IPS DF 4.7 (cell line): ENCODE data around the gene CALN1.

Experiments used
- DNase-seq: peaks from one replicate; pipeline ENCODE4 v3.0.0-alpha.2; 2013; ENCODE audit warnings: low spot score; ENCODE audit errors: extremely low read depth

CALN1 gene

DNA sequence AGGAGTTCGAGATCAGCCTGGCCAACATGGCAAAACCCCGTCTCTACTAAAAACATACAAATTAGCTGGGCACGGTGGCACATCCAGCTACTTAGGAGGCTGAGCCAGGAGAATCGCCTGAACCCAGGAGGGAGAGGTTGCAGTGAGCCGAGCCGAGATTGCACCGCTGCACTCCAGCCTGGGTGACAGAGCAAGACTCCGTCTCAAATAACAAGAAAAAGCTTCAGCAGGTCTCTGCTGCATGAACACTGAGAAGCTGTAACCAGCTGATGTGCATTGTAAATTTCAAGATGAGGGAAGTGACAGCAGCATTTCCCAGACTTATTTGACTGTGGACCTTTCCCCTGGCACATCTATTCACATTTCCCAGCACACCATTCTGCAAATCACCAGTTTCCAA is 222.0 kb downstream of the CALN1 start:
- DNase-seq, result no peak

DNA sequence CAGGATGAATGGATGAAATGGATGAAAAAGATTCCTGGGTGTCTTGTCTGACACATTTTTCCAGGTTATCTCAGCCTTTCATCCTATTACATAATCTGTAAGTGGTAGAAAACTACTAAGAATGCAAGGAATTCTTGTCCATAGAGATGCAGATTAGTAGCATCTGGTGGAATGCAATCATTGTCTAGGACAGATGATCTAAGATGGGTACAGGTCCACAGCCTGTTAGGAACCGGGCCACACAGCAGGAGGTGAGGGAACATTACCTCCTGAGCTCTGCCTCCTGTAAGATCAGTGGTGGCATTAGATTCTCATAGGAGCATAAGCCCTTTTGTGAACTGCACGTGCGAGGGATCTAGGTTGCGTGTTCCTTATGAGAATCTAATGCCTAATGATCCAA is 225.0 kb downstream of the CALN1 start:
- DNase-seq, result no peak

DNA sequence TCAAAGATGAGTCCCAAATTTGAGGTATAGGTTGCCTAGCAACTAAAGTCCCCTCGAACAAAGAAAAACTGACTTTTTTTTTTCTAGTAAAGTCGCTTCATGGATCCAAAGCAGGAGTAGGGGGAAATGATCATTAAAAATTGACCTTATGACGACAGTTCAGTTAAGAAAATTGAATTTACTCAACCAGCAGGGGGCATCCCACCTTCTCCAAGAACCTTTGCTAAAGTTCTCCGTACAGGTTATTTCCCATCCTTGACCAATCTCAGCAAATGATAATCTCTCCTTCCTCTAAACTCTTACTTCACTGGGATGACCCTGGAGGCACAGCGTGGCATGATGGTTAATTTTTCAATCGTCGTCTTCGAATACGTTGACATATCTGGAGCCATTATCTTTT is 228.3 kb downstream of the CALN1 start:
- DNase-seq, result no peak

DNA sequence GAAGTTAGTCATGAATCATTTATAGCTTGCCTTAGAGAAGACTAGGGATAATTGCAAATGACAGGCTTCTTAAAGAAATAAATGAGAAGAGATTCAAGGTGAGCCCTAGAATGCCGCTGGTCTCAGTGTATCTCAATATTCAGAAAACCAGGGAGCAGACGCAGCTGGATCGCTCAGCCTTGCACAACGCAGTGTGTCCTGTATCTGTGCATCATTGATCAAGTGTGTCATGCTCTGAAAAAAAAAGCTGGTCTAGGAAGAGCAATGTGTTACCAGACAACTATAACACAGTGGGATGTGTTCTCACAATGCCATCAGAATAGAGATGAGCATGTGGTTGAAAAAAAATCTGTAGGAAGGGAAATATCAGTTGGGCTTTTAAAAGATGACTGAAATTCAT is 230.1 kb downstream of the CALN1 start:
- no peak for DNase-seq

DNA sequence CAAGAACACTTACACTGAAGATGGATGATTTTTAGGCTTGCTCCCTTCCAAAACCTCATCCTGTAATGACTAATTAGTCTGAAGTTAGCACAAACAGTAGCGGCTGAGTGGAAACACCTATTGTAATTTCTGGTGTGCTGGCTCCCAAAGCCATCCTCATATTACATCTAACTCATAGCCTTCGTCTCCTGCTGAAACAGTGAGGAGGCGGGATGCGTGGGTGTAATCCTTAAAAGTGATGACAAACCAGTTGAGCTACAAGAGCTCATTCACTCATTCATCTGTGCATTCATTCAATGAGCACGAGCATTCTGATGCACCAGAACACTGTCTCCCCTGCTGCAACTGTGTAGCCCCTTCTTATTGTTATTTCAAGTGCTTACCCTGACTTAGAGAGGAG is 235.3 kb downstream of the CALN1 start:
- no peak for DNase-seq

DNA sequence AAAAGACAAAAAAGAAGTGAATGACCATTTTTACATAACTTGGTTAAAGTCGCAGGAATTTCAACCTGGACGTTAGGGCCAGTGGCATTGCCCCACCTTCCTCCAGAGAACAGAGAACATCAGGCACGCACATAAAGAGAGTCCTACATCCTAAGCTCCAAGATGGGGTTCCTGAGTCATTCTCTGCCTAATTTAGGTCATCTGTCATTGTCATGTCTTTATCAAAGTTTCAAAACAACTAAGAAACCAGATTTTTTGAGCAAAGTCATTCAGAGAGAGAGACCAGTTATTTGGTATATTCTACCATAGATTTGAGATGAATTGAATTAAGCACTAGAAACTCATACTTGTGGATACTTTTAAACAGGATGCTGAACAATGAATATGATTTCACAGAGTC is 241.7 kb downstream of the CALN1 start:
- DNase-seq, result no peak

DNA sequence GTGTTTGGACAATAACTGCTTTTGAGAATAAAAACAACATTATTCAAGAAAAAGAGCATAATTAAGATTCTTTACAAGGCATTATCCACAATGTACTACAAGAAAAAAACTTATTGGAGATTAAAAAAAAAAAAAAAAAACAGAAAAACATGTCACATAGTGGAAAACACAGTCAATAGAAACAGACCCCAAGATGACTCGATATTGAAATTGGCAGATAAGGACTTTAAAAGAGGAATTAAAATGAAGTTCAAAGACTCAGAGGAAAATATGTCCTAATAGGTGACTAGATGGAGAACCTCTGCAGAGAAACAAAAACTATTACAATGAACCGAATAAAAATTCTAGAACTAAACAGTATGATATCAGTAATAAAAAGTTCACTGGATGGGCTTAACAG is 248.9 kb downstream of the CALN1 start:
- no peak for DNase-seq

DNA sequence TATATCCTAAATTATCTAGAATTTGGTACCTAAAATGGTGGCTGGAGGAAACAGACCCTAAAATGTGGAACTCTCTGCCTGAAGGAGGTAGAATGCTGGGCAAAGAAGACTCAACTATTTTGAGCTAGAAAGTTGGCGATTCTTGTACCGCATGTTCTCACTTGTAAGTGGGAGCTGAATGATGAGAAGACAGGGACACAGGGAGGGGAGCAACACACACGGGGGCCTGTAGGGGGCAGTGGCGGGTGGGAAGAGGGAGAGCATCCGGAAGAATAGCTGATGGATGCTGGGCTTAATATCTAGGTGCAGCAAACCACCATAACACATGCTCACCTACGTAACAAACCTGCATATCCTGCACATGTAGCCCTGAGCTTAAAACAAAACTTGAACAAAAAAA is 250.6 kb downstream of the CALN1 start:
- peak; percentile 3 for DNase-seq

DNA sequence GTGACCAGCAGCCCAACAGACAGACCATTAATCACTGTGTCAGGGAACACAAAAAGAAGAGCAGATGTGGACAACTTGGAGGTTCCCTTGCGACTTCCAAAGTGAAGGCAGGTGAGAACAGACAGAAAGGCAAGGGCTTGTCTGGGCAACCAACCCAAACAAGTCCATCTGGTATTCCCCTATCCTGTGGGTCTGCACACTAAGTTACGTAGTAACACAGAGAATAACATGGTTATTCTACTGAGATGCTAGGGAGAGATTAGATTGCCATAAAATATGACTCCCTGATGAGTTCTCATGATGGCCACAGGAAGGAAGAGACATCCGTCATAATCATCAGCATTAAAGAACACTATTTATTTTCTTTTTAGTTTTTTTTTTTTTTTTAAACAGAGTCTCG is 252.2 kb downstream of the CALN1 start:
- DNase-seq, result no peak

DNA sequence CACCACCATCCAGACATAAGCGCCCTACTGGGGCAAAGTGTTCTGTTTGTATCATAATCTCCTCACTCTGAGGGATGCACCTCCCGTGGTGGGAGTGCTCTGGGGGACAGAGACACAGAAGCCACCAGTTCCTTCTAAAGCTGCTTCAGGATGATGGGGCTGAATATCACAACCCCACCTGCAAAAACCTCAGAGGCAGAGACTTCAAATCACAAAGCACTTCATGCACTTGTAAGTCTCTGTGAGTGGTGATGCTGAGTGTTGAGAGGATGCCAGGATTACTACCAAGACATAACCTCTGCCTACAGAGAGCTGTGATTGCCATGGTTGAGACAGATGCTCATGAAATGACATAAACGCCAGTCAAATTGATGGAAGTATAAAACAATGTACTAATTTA is 255.5 kb downstream of the CALN1 start:
- no peak for DNase-seq

DNA sequence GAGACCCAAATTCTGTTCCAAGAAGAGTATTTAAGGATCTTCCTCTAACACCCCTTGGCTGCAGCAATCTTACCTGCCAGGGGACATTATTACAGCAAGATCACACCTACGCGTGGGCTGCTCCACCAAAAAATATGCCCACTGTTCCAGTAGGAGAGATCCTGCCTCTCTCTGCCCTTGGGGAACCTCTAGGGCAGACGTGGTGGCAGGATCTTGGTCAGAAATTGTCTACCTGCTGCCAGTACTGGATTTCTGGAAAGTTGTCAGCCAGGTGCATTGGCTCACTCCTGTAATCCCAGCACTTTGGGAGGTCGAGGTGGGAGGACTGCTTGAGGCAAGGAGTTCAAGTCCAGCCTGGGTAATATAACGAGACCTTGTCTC is 259.0 kb downstream of the CALN1 start:
- DNase-seq, result no peak

DNA sequence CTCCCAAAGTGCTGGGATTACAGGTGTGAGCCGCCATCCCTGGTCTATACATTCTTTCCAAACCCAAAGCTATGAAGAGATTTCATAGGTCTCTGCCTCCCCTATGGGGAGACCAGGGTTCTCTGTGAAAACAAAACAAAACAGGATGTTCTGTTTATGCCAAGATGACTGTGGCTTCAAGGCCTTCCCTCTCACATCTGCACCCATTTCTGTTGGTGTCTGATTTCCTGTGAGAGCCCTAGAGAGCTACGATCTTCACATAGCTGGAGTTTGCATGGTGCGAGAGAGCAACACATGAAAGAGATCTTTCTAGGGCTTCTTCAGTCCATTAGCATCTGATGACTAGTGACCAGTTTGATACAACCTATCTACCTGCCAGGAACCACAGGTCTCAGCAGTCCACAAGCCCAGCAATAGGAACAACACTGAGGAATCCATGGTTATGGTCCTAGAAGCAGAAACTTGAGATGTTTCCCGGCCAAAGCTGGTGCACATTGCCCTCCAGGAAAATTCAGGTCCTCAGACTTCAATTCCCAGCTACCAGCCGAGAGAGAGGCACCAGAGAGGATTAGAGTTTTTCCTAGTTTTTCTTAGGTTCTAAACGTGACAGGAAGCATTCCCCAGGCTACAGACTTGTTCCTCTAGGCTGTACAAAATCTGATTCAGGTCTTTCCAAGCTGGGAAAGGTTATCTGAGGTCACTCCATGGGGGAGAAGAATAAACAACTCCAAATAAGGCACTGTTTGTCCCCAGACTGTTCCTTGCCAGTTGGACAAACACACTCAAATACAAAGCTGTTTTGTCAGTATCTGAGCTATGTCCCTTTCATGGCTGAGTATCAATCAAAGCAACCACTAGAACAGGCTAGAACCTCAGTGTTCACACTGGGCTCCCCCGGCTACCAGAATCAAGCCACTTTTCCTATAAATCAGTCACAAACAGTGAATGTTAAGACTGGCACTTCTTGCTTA is 259.7 kb downstream of the CALN1 start:
- DNase-seq, result no peak

DNA sequence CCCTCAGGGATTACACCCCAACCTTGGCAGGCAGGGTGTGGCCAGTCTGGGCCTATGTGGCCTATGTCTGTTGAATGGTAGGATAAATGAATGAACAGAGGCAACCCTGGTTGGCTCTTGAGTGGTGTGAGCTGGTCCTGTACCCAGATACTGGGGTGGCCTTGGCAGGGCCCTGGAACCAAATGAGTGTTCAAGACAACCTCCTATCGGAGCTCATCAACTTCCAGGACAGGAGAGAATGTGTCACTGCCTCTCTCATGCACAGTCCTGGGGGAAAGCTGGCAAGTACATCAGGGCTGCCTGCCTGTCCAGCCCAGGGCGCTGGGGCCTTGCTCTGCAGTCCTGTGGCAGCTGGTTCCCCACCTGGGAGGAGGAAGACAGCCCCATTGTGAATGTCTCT is 271.6 kb downstream of the CALN1 start:
- no peak for DNase-seq

DNA sequence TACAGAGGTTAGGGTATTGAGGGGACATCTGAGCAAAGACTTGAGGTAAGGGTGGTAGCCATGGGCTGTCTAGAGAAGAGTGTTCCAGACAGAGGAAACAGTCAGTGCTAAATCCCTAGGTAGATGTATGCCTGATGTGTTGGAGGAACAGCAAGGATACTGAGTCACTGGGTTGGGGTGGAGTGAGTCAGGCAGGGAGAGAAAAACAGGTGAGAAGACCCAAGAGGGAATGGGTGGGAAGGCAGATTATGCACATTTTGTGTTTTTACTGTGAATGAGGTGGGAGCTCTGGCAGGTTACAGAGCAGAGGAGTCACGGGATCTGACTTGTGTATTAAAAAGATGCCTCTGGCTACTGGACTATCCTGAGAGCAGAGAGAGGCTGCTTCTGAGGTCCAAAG is 285.0 kb downstream of the CALN1 start:
- no peak for DNase-seq

DNA sequence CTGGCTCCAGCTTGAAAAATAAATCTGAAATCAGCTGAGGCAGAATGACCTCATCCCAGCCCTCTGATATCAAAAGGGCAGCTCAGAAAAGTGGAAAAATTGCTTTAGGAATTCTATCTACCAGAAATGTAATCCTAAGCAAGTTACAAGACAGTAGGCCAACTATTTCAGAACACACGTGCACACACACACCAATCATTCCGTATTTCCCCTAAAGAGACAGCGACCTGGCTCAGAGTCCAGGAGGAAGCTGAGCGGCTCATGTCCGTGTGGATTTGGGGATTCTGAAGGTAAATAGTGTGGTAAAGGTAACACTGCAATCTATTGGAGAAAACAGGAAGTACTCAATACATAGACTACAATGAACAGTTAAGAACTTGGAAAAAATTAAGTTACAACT is 288.2 kb downstream of the CALN1 start:
- DNase-seq, result no peak

DNA sequence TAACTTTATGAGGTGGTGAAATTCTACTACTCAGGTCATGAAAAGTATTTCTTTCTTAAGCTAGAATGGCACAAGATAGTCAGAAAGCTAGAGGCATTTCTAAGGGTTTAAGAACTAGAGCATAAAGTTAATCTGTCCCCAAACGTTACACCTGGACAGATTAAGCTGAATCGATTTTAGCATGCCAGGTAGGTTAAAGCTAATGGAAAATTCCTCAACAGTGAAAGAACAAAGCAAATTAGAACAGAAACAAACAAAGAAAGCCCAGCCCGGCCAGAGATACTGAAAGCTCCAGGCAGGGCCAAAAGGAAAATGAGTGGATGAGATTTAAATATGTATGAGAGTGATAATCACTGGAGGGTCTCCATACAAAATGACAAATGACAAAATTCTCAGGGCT is 293.8 kb downstream of the CALN1 start:
- no peak for DNase-seq

DNA sequence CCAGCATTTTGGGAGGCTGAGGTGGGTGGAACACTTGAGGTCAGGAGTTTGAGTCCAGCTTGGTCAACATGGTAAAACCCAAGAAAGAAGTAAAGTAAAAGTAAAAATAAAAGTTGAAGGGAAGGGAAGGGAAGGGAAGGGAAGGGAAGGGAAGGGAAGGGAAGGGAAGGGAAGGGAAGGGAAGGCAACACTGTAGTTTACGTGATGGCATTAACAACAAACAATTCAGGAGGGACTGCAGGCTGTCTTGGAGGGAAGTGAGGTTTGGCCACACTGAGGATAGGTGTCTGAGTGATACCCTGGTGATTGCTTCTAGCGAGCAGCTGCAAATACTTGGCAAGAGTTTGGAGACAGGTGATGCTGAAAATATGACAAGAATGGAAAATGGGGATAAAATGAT is 298.0 kb downstream of the CALN1 start:
- DNase-seq, result no peak

DNA sequence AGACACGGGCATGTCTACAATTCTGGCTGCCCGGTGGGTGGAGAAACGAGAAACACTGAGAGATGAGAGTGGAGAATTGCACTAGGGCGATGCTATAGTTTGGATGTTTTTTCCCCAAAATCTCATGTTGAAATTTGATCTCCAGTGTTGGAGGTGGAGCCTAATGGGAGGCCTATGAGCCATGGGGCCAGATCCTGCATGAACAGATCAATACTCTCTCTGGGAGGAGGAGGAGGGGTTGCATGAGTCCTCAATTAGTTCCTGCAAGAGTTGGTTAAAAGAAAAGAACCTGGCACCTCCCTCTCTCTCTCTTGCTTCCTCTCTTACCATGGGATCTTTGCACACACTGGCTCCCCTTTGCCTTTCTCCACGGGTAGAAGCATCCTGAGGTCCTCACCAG is 299.1 kb downstream of the CALN1 start:
- DNase-seq, result no peak

DNA sequence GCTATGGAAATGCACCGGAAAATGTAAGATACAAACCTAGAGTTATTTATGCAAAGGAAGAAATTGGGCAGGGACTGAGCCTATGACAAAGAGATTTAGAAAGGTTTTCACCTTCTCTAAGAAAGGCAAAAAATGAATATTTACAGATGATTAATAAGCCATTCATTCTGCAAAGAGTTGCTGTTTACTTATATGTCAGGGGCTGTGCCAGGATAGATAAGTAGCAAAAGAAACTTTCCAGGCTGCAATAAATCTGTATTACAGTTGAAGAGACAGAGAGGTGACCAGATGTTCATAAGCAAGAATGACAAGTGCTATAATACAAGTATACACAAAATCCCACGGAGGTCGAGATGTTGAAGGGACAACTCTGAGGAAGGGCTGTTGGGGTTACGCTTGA is 299.6 kb downstream of the CALN1 start:
- no peak for DNase-seq

DNA sequence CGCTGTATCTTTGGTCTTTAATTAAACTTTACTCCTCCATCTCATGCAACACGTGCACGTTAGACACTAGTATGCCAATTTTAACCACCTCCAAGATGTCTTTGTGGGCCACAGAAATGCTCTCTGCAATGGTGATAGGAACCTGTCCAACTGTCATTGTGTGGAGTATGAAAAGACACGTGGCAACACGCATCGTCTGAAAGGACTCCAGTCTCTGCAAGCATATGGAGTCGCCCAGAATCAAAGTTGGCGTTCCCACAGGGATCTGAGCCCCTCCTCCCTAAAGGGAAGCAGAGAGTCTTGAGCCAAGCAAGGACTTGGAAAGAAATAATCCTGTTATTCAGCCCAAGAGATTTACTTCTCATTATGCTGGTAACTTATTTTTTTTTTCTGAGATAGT is 301.1 kb downstream of the CALN1 start:
- DNase-seq, result no peak

DNA sequence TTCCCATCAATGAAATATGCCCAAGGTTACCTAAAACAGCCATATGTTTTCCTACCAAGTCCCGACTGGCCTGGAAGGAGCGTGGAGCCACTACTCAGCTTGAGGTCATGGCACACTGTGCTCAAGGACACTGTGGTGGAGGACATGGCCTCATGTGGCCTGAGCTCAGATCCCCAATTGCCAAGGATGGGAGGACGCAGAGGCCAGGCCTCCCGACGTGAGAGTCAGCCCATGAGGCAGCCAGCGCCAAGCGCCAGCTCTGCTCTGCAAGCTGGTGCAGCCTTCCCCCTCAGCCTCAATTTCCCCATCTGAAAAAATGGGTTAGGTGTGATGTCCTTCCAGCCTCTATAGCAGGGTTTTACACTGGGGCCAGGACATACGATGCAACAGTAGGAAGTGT is 302.6 kb downstream of the CALN1 start:
- no peak for DNase-seq

DNA sequence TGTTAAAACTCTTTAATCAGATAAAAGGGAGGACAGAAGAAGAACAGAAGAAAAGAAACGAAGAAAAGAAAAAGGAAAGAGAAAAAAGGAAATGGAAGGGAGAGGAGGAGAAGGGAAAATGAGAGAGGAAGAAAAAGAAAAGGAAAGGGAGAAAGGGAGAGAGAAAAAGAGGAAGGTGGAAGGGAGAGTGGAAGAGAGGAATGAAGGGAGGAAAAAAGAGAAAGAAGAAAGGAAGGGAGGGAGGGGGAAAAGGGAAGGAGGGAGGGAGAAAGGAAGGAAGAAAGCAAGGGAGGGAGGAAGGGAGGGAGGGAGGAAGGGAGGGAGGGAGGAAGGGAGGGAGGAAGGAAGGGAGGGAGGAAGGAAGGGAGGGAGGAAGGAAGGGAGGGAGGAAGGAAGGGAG is 305.7 kb downstream of the CALN1 start:
- no peak for DNase-seq

DNA sequence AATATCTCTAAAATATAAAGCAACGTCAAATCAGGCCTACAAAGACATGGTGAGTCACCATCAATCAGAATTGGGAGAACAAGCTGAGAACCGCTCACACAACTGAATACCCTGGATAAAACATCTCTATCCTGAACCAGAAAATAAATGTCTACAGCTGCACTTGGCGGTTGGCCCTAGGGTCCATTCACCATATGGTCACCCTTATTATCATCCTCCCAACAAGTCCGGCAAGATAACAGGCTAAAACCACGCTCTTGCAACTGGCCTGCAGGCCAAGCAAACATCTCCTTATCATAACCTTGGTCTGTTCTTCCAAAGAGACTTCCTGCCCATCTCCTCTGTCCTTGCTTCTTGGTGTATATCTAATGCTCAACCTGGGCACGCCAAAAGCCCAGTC is 310.7 kb downstream of the CALN1 start:
- DNase-seq, result no peak

DNA sequence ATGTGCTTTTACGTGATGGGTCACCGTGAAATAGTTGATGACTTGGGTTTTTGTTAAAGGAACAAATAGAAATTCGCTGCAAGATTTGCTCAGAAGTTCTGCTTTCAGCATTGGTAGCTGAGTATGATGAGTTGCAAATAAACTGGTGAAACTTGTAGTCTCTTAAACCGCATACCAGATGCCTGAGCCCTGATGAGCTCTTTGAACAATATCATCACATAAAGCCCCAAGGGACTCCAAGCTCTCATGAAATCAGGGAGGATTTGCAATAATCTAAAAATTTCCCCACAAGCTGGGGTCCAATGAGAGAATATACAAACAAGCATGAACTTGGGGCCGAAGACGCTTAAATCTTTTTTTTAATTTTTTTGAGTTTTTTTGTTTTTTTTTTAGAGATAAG is 312.4 kb downstream of the CALN1 start:
- DNase-seq, result no peak
